ENCODE measurements around the gene SPATA9.

- TF ChIP-seq SIN3A (IDR thresholded peaks at IDR 0.05; ENCODE audit: borderline replicate concordance, insufficient read depth, low read depth, low read length): no peak
- TF ChIP-seq, protein P1, sequence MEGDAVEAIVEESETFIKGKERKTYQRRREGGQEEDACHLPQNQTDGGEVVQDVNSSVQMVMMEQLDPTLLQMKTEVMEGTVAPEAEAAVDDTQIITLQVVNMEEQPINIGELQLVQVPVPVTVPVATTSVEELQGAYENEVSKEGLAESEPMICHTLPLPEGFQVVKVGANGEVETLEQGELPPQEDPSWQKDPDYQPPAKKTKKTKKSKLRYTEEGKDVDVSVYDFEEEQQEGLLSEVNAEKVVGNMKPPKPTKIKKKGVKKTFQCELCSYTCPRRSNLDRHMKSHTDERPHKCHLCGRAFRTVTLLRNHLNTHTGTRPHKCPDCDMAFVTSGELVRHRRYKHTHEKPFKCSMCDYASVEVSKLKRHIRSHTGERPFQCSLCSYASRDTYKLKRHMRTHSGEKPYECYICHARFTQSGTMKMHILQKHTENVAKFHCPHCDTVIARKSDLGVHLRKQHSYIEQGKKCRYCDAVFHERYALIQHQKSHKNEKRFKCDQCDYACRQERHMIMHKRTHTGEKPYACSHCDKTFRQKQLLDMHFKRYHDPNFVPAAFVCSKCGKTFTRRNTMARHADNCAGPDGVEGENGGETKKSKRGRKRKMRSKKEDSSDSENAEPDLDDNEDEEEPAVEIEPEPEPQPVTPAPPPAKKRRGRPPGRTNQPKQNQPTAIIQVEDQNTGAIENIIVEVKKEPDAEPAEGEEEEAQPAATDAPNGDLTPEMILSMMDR (IDR thresholded peaks at IDR 0.05): no peak
- TF ChIP-seq POLR2AphosphoS5 (IDR thresholded peaks at IDR 0.05; ENCODE audit: low read depth, low read length): no peak
- TF ChIP-seq, protein P2, sequence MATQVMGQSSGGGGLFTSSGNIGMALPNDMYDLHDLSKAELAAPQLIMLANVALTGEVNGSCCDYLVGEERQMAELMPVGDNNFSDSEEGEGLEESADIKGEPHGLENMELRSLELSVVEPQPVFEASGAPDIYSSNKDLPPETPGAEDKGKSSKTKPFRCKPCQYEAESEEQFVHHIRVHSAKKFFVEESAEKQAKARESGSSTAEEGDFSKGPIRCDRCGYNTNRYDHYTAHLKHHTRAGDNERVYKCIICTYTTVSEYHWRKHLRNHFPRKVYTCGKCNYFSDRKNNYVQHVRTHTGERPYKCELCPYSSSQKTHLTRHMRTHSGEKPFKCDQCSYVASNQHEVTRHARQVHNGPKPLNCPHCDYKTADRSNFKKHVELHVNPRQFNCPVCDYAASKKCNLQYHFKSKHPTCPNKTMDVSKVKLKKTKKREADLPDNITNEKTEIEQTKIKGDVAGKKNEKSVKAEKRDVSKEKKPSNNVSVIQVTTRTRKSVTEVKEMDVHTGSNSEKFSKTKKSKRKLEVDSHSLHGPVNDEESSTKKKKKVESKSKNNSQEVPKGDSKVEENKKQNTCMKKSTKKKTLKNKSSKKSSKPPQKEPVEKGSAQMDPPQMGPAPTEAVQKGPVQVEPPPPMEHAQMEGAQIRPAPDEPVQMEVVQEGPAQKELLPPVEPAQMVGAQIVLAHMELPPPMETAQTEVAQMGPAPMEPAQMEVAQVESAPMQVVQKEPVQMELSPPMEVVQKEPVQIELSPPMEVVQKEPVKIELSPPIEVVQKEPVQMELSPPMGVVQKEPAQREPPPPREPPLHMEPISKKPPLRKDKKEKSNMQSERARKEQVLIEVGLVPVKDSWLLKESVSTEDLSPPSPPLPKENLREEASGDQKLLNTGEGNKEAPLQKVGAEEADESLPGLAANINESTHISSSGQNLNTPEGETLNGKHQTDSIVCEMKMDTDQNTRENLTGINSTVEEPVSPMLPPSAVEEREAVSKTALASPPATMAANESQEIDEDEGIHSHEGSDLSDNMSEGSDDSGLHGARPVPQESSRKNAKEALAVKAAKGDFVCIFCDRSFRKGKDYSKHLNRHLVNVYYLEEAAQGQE (IDR thresholded peaks at IDR 0.05; ENCODE audit: insufficient read depth in 1 of 2, low read depth in 2 of 2, low read length in 1 of 2): no peak
These were observed 69.3 kb downstream of the SPATA9 start for GRCh38 chr5:95613514-95613913.
